ENCODE data around the gene TBX15.

- TF ChIP-seq CTCF (IDR thresholded peaks at IDR 0.05) = no peak
- no peak for TF ChIP-seq POLR2A (IDR thresholded peaks at IDR 0.05)
Measured at GRCh38 chr1:119012383-119012782, 24.2 kb upstream of the TBX15 start.

Measured in gastroesophageal sphincter (tissue), 3 donors.